Keratinocyte (primary cell): ENCODE data around the gene KRCC1. TPM values are rescaled to one million over a fixed set of nuclear protein-coding genes. Genes with fewer than 3 reads are reported as not detected.
A peak's percentile ranks its signal among the peaks of the same experiment; 100 is the strongest.

Experiments
- DNase-seq: peaks from one replicate; pipeline ENCODE4 v3.0.0-alpha.2; 2011; ENCODE audit warnings: low read depth, missing footprints, low spot score
- FAIRE-seq: peaks from 2 replicates; lab custom pipeline; 2011; peaks lifted over from hg19 to GRCh38; lab: Jason Lieb, UNC
- H2AFZ ChIP-seq: 2 replicates; pipeline ENCODE4 v1.6.0; 2012; ENCODE audit warnings: low read length, control low read depth, inconsistent platforms; ENCODE audit not compliant: control insufficient read depth
- H3K27ac ChIP-seq: 2 replicates; pipeline ENCODE4 v1.5.1; 2011; ENCODE audit warnings: low read length; ENCODE audit not compliant: control insufficient read depth, insufficient read depth
- H3K27me3 ChIP-seq: 3 replicates; pipeline ENCODE4 v1.6.0; 2011; ENCODE audit warnings: low read length; ENCODE audit not compliant: control insufficient read depth, insufficient read depth; ENCODE audit errors: extremely low read depth
- H3K36me3 ChIP-seq, 2 experiments: 2 replicates in 1 of 2; 3 replicates in 1 of 2; pipeline ENCODE4 v1.5.1; 2011; ENCODE audit warnings: low read length in 2 of 2, mild to moderate bottlenecking in 1 of 2; ENCODE audit not compliant: control insufficient read depth in 2 of 2, insufficient read depth in 2 of 2; ENCODE audit errors: extremely low read depth in 1 of 2
- H3K4me1 ChIP-seq: 3 replicates; pipeline ENCODE4 v1.5.1; 2011; ENCODE audit warnings: low read length; ENCODE audit not compliant: control insufficient read depth, insufficient read depth; ENCODE audit errors: extremely low read depth
- H3K4me2 ChIP-seq: 3 replicates; pipeline ENCODE4 v1.6.0; 2011; ENCODE audit warnings: low read depth, low read length; ENCODE audit not compliant: control insufficient read depth, insufficient read depth; ENCODE audit errors: extremely low read depth
- H3K4me3 ChIP-seq, 3 experiments: fragments of 200-600 bp in 1 of 3; sonication (generic) in 1 of 3; 2 replicates in 2 of 3; 3 replicates in 1 of 3; pipeline ENCODE4 v1.5.1; 2011 to 2016; ENCODE audit warnings: low read length in 3 of 3, mild to moderate bottlenecking in 3 of 3, control low read depth in 2 of 3, inconsistent platforms in 1 of 3, low read depth in 1 of 3, mixed read lengths in 1 of 3, mixed run types in 1 of 3, moderate library complexity in 1 of 3; ENCODE audit not compliant: control insufficient read depth in 2 of 3, insufficient read depth in 2 of 3; ENCODE audit errors: extremely low read depth in 1 of 3
- H3K79me2 ChIP-seq: 2 replicates; pipeline ENCODE4 v1.6.0; 2012; ENCODE audit warnings: low read length; ENCODE audit not compliant: control insufficient read depth, insufficient read depth
- H3K9ac ChIP-seq: 3 replicates; pipeline ENCODE4 v1.6.0; 2011; ENCODE audit warnings: low read length; ENCODE audit not compliant: control insufficient read depth, insufficient read depth; ENCODE audit errors: extremely low read depth
- H3K9me1 ChIP-seq: 3 replicates; pipeline ENCODE4 v1.6.0; 2011; ENCODE audit warnings: low read length; ENCODE audit not compliant: control insufficient read depth, insufficient read depth; ENCODE audit errors: extremely low read depth
- H3K9me3 ChIP-seq: 2 replicates; pipeline ENCODE4 v1.5.1; 2012; ENCODE audit warnings: low read depth, low read length; ENCODE audit not compliant: control insufficient read depth
- H4K20me1 ChIP-seq: 3 replicates; pipeline ENCODE4 v1.6.0; 2011; ENCODE audit warnings: low read length; ENCODE audit not compliant: control insufficient read depth, insufficient read depth; ENCODE audit errors: extremely low read depth
- CTCF ChIP-seq, 3 experiments: IDR thresholded peaks in 1 of 3; conservative IDR thresholded peaks in 1 of 3; optimal IDR thresholded peaks in 1 of 3; 2 replicates in 2 of 3; 3 replicates in 1 of 3; pipeline versions ENCODE3 to v1.5.1; 2011; ENCODE audit warnings: low read length in 3 of 3, mild to moderate bottlenecking in 3 of 3, moderate library complexity in 2 of 3, control low read depth in 1 of 3, inconsistent platforms in 1 of 3; ENCODE audit not compliant: insufficient read depth in 2 of 3; ENCODE audit errors: extremely low read depth in 1 of 3
- EZH2 ChIP-seq: IDR thresholded peaks from one replicate; pipeline ENCODE4 v1.6.1; 2012; ENCODE audit warnings: inconsistent platforms, mild to moderate bottlenecking, low read length, moderate library complexity
- dilution Hi-C: fragments of 300-500 bp; cut with MboI; formaldehyde crosslinking; loops from one replicate; pipeline ENCODE4 v1.7.0; 2020; ENCODE audit warnings: low sequenced_read_pairs; ENCODE audit not compliant: extremely low pct_ligation_motif_present
- polyA plus RNA-seq, 5 experiments: library from polyadenylated mRNA; depleted of rRNA in 3 of 5; stranded (reverse) in 3 of 5; stranded (forward) in 1 of 5; unstranded in 1 of 5; fragments of >200 nt; gene quantifications; 1 replicate in 1 of 5; 2 replicates in 3 of 5; 3 replicates in 1 of 5; pipeline versions ENCODE4 v1.2.1 to v1.2.3, GENCODE V29; 2011 to 2012; ENCODE audit warnings: missing spikeins in 2 of 5, low read depth in 1 of 5, low replicate concordance in 1 of 5

The KRCC1 gene
- polyA plus RNA-seq, 1 donor (not counting 4 experiments of a cell fraction or from before 2014, with no cell fraction given) = 21.1 TPM

GRCh38 chr2:88016960-88017779 lies 38.4 kb downstream of the KRCC1 start:
- FAIRE-seq (no peak), DNase-seq (no peak)
- Histone ChIP-seq H3K79me2 (no peaks in the 10 kb centered on the region), H3K4me1 (no peaks in the 10 kb centered on the region), H3K9me1 (no peaks in the 10 kb centered on the region), H3K36me3 (no peaks in the 10 kb centered on the region), H2AFZ (peak overlapping the region; percentile 91), H3K4me3 (peak overlapping the region; percentile 60 to 78 (median 75)), H4K20me1 (no peaks in the 10 kb centered on the region), H3K4me2 (peak overlapping the region; percentile 90), H3K27me3 (no peaks in the 10 kb centered on the region), H3K27ac (peak overlapping the region; percentile 100), H3K9me3 (no peaks in the 10 kb centered on the region), H3K9ac (peak overlapping the region; percentile 98)
- dilution Hi-C loops = no loop called here
- no peak for TF ChIP-seq EZH2
- TF ChIP-seq CTCF (optimal IDR thresholded peaks at IDR 0.05 in 1 of 3, IDR thresholded peaks at IDR 0.05 in 1 of 3, conservative IDR thresholded peaks at IDR 0.05 in 1 of 3; ENCODE audit: extremely low read depth in 1 of 3, insufficient read depth in 2 of 3, low read length in 3 of 3) = no peak

- no peaks in the 10 kb centered on the region for H3K36me3 ChIP-seq
- peak within 1 kb of the TSS; percentile 91 for H2AFZ ChIP-seq
- dilution Hi-C loops = no loop called here
- no peaks in the 10 kb centered on the region for H3K9me3 ChIP-seq
- no peaks in the 10 kb centered on the region for H3K79me2 ChIP-seq
- no peaks in the 10 kb centered on the region for H4K20me1 ChIP-seq
- H3K27me3 ChIP-seq = no peaks in the 10 kb centered on the region
- H3K4me3 ChIP-seq = peak within 1 kb of the TSS; percentile 60 to 78 (median 75)
- peak within 1 kb of the TSS; percentile 98 for H3K9ac ChIP-seq
- no peaks in the 10 kb centered on the region for H3K4me1 ChIP-seq
- no peak for FAIRE-seq
- DNase-seq = peak; percentile 76
- no peaks in the 10 kb centered on the region for H3K9me1 ChIP-seq
- H3K4me2 ChIP-seq = peak within 1 kb of the TSS; percentile 90
- TF ChIP-seq EZH2 (no peak), CTCF (optimal IDR thresholded peaks at IDR 0.05 in 1 of 3, IDR thresholded peaks at IDR 0.05 in 1 of 3, conservative IDR thresholded peaks at IDR 0.05 in 1 of 3; ENCODE audit: extremely low read depth in 1 of 3, insufficient read depth in 2 of 3, low read length in 3 of 3) (no peak)
- peak within 1 kb of the TSS; percentile 100 for H3K27ac ChIP-seq
Observed at GRCh38 chr2:88016086-88016959, 39.3 kb downstream of the KRCC1 start, which contains the start of gene RNU2-63P. RNU2-63P (minus strand) TSS chr2:88016547.
